ENCODE measurements around the gene AGAP2.

Gene AGAP2

GRCh38 chr12:57741413-57741789 lies 2.9 kb upstream of the AGAP2 start:
- DNase-seq (no peak), ATAC-seq (replicated peaks) (no peak)
- Mint-ChIP-seq H3K4me1 (peaks cover 41 to 55% of the 10 kb centered on the region in 2 donors), H3K36me3 (peaks cover 10 to 29% of the 10 kb centered on the region in 2 donors), H3K27ac (peak overlapping the region; percentile 91), H3K9me3 (no peaks in the 10 kb centered on the region), H3K4me3 (peak overlapping the region; percentile 85 to 92), H3K27me3 (no peaks in the 10 kb centered on the region)

- peak overlapping the region; percentile 91 for H3K27ac Mint-ChIP-seq
- peak overlapping the region; percentile 85 to 92 for H3K4me3 Mint-ChIP-seq
- H3K36me3 Mint-ChIP-seq = peaks cover 9 to 27% of the 10 kb centered on the region in 2 donors
- peaks cover 36 to 50% of the 10 kb centered on the region in 2 donors for H3K4me1 Mint-ChIP-seq
- ATAC-seq (replicated peaks) = peak; percentile 41
- DNase-seq = no peak
- no peaks in the 10 kb centered on the region for H3K27me3 Mint-ChIP-seq
- no peaks in the 10 kb centered on the region for H3K9me3 Mint-ChIP-seq
Measured at GRCh38 chr12:57740656-57741412, 2.3 kb upstream of the AGAP2 start.

GRCh38 chr12:57739914-57740538 lies 1.5 kb upstream of the AGAP2 start:
- H3K36me3 Mint-ChIP-seq = peaks cover 9 to 27% of the 10 kb centered on the region in 2 donors
- H3K27me3 Mint-ChIP-seq = no peaks in the 10 kb centered on the region
- H3K9me3 Mint-ChIP-seq = no peaks in the 10 kb centered on the region
- H3K4me3 Mint-ChIP-seq = no peak overlapping the region
- peaks cover 32 to 43% of the 10 kb centered on the region in 2 donors for H3K4me1 Mint-ChIP-seq
- DNase-seq (no peak), ATAC-seq (replicated peaks) (no peak)
- no peak overlapping the region for H3K27ac Mint-ChIP-seq

GRCh38 chr12:57739387-57739786 lies 845 bp upstream of the AGAP2 start:
- peaks cover 29 to 40% of the 10 kb centered on the region in 2 donors for H3K4me1 Mint-ChIP-seq
- peak overlapping the region; percentile 75 for H3K27ac Mint-ChIP-seq
- no peaks in the 10 kb centered on the region for H3K27me3 Mint-ChIP-seq
- H3K36me3 Mint-ChIP-seq = peaks cover 12 to 29% of the 10 kb centered on the region in 2 donors
- DNase-seq (no peak), ATAC-seq (replicated peaks) (no peak)
- peak overlapping the region in 1 of 2 donors; percentile 45 for H3K4me3 Mint-ChIP-seq
- no peaks in the 10 kb centered on the region for H3K9me3 Mint-ChIP-seq

- H3K27me3 Mint-ChIP-seq = no peaks in the 10 kb centered on the region
- no peak overlapping the region for H3K4me3 Mint-ChIP-seq
- H3K4me1 Mint-ChIP-seq = peaks cover 26 to 35% of the 10 kb centered on the region in 2 donors
- H3K27ac Mint-ChIP-seq = no peak overlapping the region
- H3K36me3 Mint-ChIP-seq = peaks cover 18 to 44% of the 10 kb centered on the region in 2 donors
- no peaks in the 10 kb centered on the region for H3K9me3 Mint-ChIP-seq
- DNase-seq (no peak), ATAC-seq (replicated peaks) (no peak)
Measured at GRCh38 chr12:57737467-57738460, 778 bp downstream of the AGAP2 start.

- H3K4me1 Mint-ChIP-seq = peaks cover 22 to 27% of the 10 kb centered on the region in 2 donors
Measured at GRCh38 chr12:57736741-57737466, 1.6 kb downstream of the AGAP2 start.

GRCh38 chr12:57735952-57736740 lies 2.4 kb downstream of the AGAP2 start:
- H3K27me3 Mint-ChIP-seq = no peaks in the 10 kb centered on the region
- no peaks in the 10 kb centered on the region for H3K9me3 Mint-ChIP-seq
- H3K4me1 Mint-ChIP-seq = peaks cover 17 to 20% of the 10 kb centered on the region in 2 donors
- ATAC-seq (replicated peaks) = no peak
- peaks cover 29 to 59% of the 10 kb centered on the region in 2 donors for H3K36me3 Mint-ChIP-seq
- H3K27ac Mint-ChIP-seq = peak overlapping the region; percentile 76
- no peak overlapping the region for H3K4me3 Mint-ChIP-seq
- DNase-seq = no peak

More at GRCh38 chr12:57736741-57737466, 1.6 kb downstream of the AGAP2 start:
- ATAC-seq (replicated peaks) = no peak
- DNase-seq = no peak
- Mint-ChIP-seq H3K9me3 (no peaks in the 10 kb centered on the region), H3K27ac (no peak overlapping the region), H3K4me3 (no peak overlapping the region), H3K36me3 (peaks cover 24 to 52% of the 10 kb centered on the region in 2 donors), H3K27me3 (no peaks in the 10 kb centered on the region)

- ATAC-seq (replicated peaks) = no peak
- DNase-seq = no peak
- Mint-ChIP-seq H3K27ac (no peak overlapping the region), H3K9me3 (no peaks in the 10 kb centered on the region), H3K4me1 (peaks cover 10 to 11% of the 10 kb centered on the region in 2 donors), H3K36me3 (peaks cover 35 to 67% of the 10 kb centered on the region in 2 donors), H3K27me3 (no peaks in the 10 kb centered on the region), H3K4me3 (no peak overlapping the region)
Measured at GRCh38 chr12:57735198-57735855, 3.2 kb downstream of the AGAP2 start.

GRCh38 chr12:57734591-57734990 lies 4.0 kb downstream of the AGAP2 start:
- Mint-ChIP-seq H3K4me1 (peaks cover 8 to 10% of the 10 kb centered on the region in 2 donors), H3K36me3 (peaks cover 37 to 69% of the 10 kb centered on the region in 2 donors), H3K4me3 (no peak overlapping the region), H3K27me3 (no peaks in the 10 kb centered on the region), H3K27ac (no peak overlapping the region), H3K9me3 (no peaks in the 10 kb centered on the region)
- DNase-seq (no peak), ATAC-seq (replicated peaks) (no peak)

GRCh38 chr12:57733928-57734327 lies 4.6 kb downstream of the AGAP2 start:
- H3K36me3 Mint-ChIP-seq = peaks cover 37 to 66% of the 10 kb centered on the region in 2 donors
- DNase-seq (no peak), ATAC-seq (replicated peaks) (no peak)
- H3K9me3 Mint-ChIP-seq = no peaks in the 10 kb centered on the region
- H3K4me3 Mint-ChIP-seq = no peak overlapping the region
- H3K4me1 Mint-ChIP-seq = peaks cover 1 to 5% of the 10 kb centered on the region in 2 donors
- no peaks in the 10 kb centered on the region for H3K27me3 Mint-ChIP-seq
- H3K27ac Mint-ChIP-seq = no peak overlapping the region

GRCh38 chr12:57732726-57733593 lies 5.6 kb downstream of the AGAP2 start:
- Mint-ChIP-seq H3K9me3 (no peaks in the 10 kb centered on the region), H3K4me1 (peaks cover 0 to 5% of the 10 kb centered on the region in 2 donors), H3K27ac (no peak overlapping the region), H3K27me3 (no peaks in the 10 kb centered on the region), H3K36me3 (peaks cover 40 to 72% of the 10 kb centered on the region in 2 donors), H3K4me3 (no peak overlapping the region)
- DNase-seq = no peak
- no peak for ATAC-seq (replicated peaks)

GRCh38 chr12:57732270-57732669 lies 6.3 kb downstream of the AGAP2 start:
- peaks cover 0 to 5% of the 10 kb centered on the region in 2 donors for H3K4me1 Mint-ChIP-seq
- no peak overlapping the region for H3K27ac Mint-ChIP-seq
- no peaks in the 10 kb centered on the region for H3K9me3 Mint-ChIP-seq
- H3K27me3 Mint-ChIP-seq = no peaks in the 10 kb centered on the region
- H3K36me3 Mint-ChIP-seq = peaks cover 44 to 78% of the 10 kb centered on the region in 2 donors
- DNase-seq = no peak
- no peak overlapping the region for H3K4me3 Mint-ChIP-seq
- ATAC-seq (replicated peaks) = no peak
